GM12878 (cell line): ENCODE results near the gene KDM4F. TPM values are rescaled to one million over a fixed set of nuclear protein-coding genes. Genes with fewer than 3 reads are reported as not detected.

Experiments
- ATAC-seq: fragments of 200-7000 bp; cut with Tn5 transposase; 3 replicates; pipeline ENCODE4 v1.9.1; 2020; ENCODE audit warnings: mild to moderate bottlenecking, moderate library complexity
- BruUV-seq: library from RNA; stranded (reverse); fragments of 400-500 nt; replicated peaks from 2 replicates; lab custom pipeline; 2021; lab: Mats Ljungman, UMichigan
- CTCF ChIA-PET: fragments of 300-600 bp; sonication (Branson Sonifier 250); formaldehyde crosslinking; extraction: SDS; loops from one replicate; lab custom pipeline; 2021; ENCODE audit warnings: inconsistent platforms; lab: Yijun Ruan, JAX
- POLR2A ChIA-PET: fragments of 350-600 bp; formaldehyde crosslinking; extraction: SDS; loops from one replicate; lab custom pipeline; 2021; ENCODE audit warnings: inconsistent platforms; lab: Charles Lee
- RAD21 ChIA-PET: fragments of 300-600 bp; sonication (Branson Sonifier 250); formaldehyde crosslinking; loops from one replicate; lab custom pipeline; 2023; ENCODE audit warnings: antibody characterized with exemption; ENCODE audit not compliant: unreplicated experiment; lab: Charles Lee
- SMC1A ChIA-PET: fragments of 300-600 bp; sonication (Branson Sonifier 250); formaldehyde crosslinking; loops from one replicate; lab custom pipeline; 2023; ENCODE audit not compliant: unreplicated experiment, uncharacterized antibody; lab: Charles Lee
- DNase-seq: peaks from one replicate; pipeline ENCODE4 v3.0.0-alpha.2; 2011; ENCODE audit warnings: low read depth, low spot score
- FAIRE-seq: peaks from 3 replicates; lab custom pipeline; 2011; peaks lifted over from hg19 to GRCh38; lab: Jason Lieb, UNC
- H2AFZ ChIP-seq: 2 replicates; pipeline ENCODE4 v1.6.0; 2011; ENCODE audit warnings: low read depth, low read length, control low read depth; ENCODE audit not compliant: control insufficient read depth
- H3K27ac ChIP-seq: 2 replicates; pipeline ENCODE4 v1.5.1; 2011; ENCODE audit warnings: control low read depth; ENCODE audit not compliant: control insufficient read depth, insufficient read depth
- H3K27me3 ChIP-seq, 2 experiments: replicated peaks in 1 of 2; 2 replicates each; pipeline versions ENCODE4 v1.6.0 to v1.6.1; 2011; ENCODE audit warnings: low read length in 1 of 2; ENCODE audit not compliant: control insufficient read depth in 2 of 2, insufficient read depth in 2 of 2
- H3K36me3 ChIP-seq, 2 experiments: 2 replicates each; pipeline ENCODE4 v1.5.1; 2011; ENCODE audit warnings: low read length in 1 of 2; ENCODE audit not compliant: control insufficient read depth in 2 of 2, insufficient read depth in 2 of 2
- H3K4me1 ChIP-seq: 2 replicates; pipeline ENCODE4 v1.6.1; 2011; ENCODE audit warnings: mild to moderate bottlenecking, low read length, moderate library complexity, mixed read lengths; ENCODE audit not compliant: control insufficient read depth, insufficient read depth
- H3K4me2 ChIP-seq: 2 replicates; pipeline ENCODE4 v1.6.0; 2011; ENCODE audit warnings: control low read depth; ENCODE audit not compliant: control insufficient read depth, insufficient read depth
- H3K4me3 ChIP-seq: fragments of 200-600 bp; sonication (generic); 2 replicates; pipeline ENCODE4 v1.5.1; 2016
- H3K79me2 ChIP-seq: 2 replicates; pipeline ENCODE4 v1.6.0; 2011; ENCODE audit warnings: low read length; ENCODE audit not compliant: control insufficient read depth, insufficient read depth
- H3K9ac ChIP-seq: 2 replicates; pipeline ENCODE4 v1.8.0; 2011; ENCODE audit warnings: low read length, control low read depth, mixed read lengths; ENCODE audit not compliant: control insufficient read depth, insufficient read depth
- H3K9me3 ChIP-seq: replicated peaks from 3 replicates; pipeline ENCODE4 v1.5.1; 2011; ENCODE audit warnings: mild to moderate bottlenecking, low read length; ENCODE audit not compliant: control insufficient read depth, insufficient read depth
- H4K20me1 ChIP-seq: 2 replicates; pipeline ENCODE4 v1.6.0; 2011; ENCODE audit not compliant: control insufficient read depth, insufficient read depth
- ELK1 ChIP-seq: IDR thresholded peaks from 2 replicates; pipeline ENCODE4 v1.6.1; 2012; ENCODE audit warnings: low read depth, low read length, improper control_type of control experiment
- IRF3 ChIP-seq: fragments of 450-650 bp; IDR thresholded peaks from 2 replicates; pipeline ENCODE4 v1.6.1; 2014; ENCODE audit warnings: mild to moderate bottlenecking
- MTA3 ChIP-seq: IDR thresholded peaks from 2 replicates; pipeline ENCODE4 v1.6.1; 2012; ENCODE audit warnings: low read length, inconsistent platforms, borderline replicate concordance
- NR2F1 ChIP-seq: fragments of 450-650 bp; conservative IDR thresholded peaks from 2 replicates; pipeline ENCODE4 v1.6.1; 2017; ENCODE audit warnings: mild to moderate bottlenecking
- PAX8 ChIP-seq: fragments of 450-650 bp; IDR thresholded peaks from 2 replicates; pipeline ENCODE4 v1.6.1; 2017; ENCODE audit warnings: mild to moderate bottlenecking, moderate library complexity
- PRDM15 ChIP-seq: fragments of 450-650 bp; formaldehyde crosslinking; IDR thresholded peaks from 2 replicates; pipeline ENCODE4 v1.4.0; 2020; ENCODE audit warnings: mild to moderate bottlenecking, moderate library complexity
- SPI1 ChIP-seq: IDR thresholded peaks from 2 replicates; pipeline ENCODE4 v1.6.1; 2011; ENCODE audit warnings: low read depth, mild to moderate bottlenecking, low read length, moderate library complexity, borderline replicate concordance; ENCODE audit not compliant: insufficient read depth
- SREBF1 ChIP-seq: IDR thresholded peaks from 2 replicates; pipeline ENCODE4 v1.6.1; 2012; ENCODE audit warnings: mild to moderate bottlenecking, low read length
- STAT1 ChIP-seq: fragments of 450-650 bp; conservative IDR thresholded peaks from 2 replicates; pipeline ENCODE4 v1.6.1; 2014; ENCODE audit warnings: antibody characterized with exemption, mild to moderate bottlenecking
- ZNF592 ChIP-seq: fragments of 450-650 bp; IDR thresholded peaks from 2 replicates; pipeline ENCODE4 v1.6.1; 2017; ENCODE audit warnings: mild to moderate bottlenecking, moderate library complexity
- WGBS: methylation state at CpG from one replicate; pipeline ENCODE4 v1.1.6; 2016; ENCODE audit warnings: low lambda C conversion rate; ENCODE audit not compliant: insufficient replicate concordance, insufficient coverage; ENCODE audit errors: missing lambda C conversion rate; 5-methylcytosine and 5-hydroxymethylcytosine counted together
- in situ Hi-C: fragments of 300-500 bp; cut with MboI; formaldehyde crosslinking; loops from 9 replicates; pipeline ENCODE4 v1.14.3; 2018; ENCODE audit warnings: mixed read lengths
- intact Hi-C: fragments of 100-400 bp; cut with micrococcal nuclease; formaldehyde crosslinking; loops from one replicate; pipeline ENCODE4 v1.14.2; 2022; ENCODE audit not compliant: unreplicated experiment
- polyA plus RNA-seq, 11 experiments: library from polyadenylated mRNA; depleted of rRNA in 4 of 11; unstranded in 6 of 11; stranded (reverse) in 5 of 11; fragments of >200 nt; fragmentation: Nextera tagmentation in 4 of 11; fragmentation: Illumina TruSeq in 1 of 11; extraction: Ambion mirVana in 4 of 11; extraction: Trizol in 1 of 11; gene quantifications; 1 replicate in 1 of 11; 2 replicates in 10 of 11; pipeline versions ENCODE4 v1.2.1 to v1.2.3, GENCODE V29; 2011 to 2016; ENCODE audit warnings: inconsistent platforms in 2 of 11, missing spikeins in 2 of 11, low read depth in 1 of 11
- total RNA-seq, 4 experiments: library from RNA; depleted of rRNA in 3 of 4; stranded (reverse); fragments of >200 nt in 3 of 4; fragmentation: Illumina TruSeq in 1 of 4; extraction: Trizol in 1 of 4; gene quantifications; 2 replicates each; pipeline versions ENCODE4 v1.2.1 to v1.2.3, GENCODE V29; 2013 to 2021
- TF ChIP-seq, protein P1 (sequence below): IDR thresholded peaks from 2 replicates; pipeline ENCODE4 v1.6.1; 2012; ENCODE audit warnings: low read length, inconsistent platforms

The KDM4F gene
- total and polyA plus RNA-seq, 10 of the 15 experiments (the other 5 are each of a cell fraction or from before 2014, with no cell fraction given) = not detected

GRCh38 chr11:95085117-95085816 lies 36.0 kb downstream of the KDM4F start:
- SMC1A ChIA-PET = interaction anchor here (0.8 to 8.7 kb wide), 12 partner anchors 9 to 623 kb away, joined by 3 to 85 read pairs (median 3); partner anchors contain the start of gene SRSF8
- ATAC-seq = no peak
- H3K79me2 ChIP-seq = peaks cover under 1% of the 10 kb centered on the region; the same call in 1 of the 2 replicates
- intact Hi-C loops (no loop called here), in situ Hi-C loops (no loop called here)
- no peak overlapping the region for H3K4me2 ChIP-seq
- H3K9me3 ChIP-seq = no peaks in the 10 kb centered on the region
- no peaks in the 10 kb centered on the region for H4K20me1 ChIP-seq
- no peak overlapping the region for H2AFZ ChIP-seq
- RAD21 ChIA-PET = interaction anchor here (0.9 to 3.7 kb wide), 9 partner anchors 8 to 67 kb away, joined by 3 to 22 read pairs (median 6); partner anchors contain the start of gene SRSF8
- no peaks in the 10 kb centered on the region for H3K36me3 ChIP-seq
- no peaks in the 10 kb centered on the region for H3K27me3 ChIP-seq
- H3K27ac ChIP-seq = no peak overlapping the region
- no peak for FAIRE-seq
- H3K4me1 ChIP-seq = peaks cover 5% of the 10 kb centered on the region; the same call in 1 of the 2 replicates
- no peak overlapping the region for H3K4me3 ChIP-seq
- WGBS = 44% methylated on average over 3 of the region's 3 CpGs
- no TSS peak for BruUV-seq
- POLR2A ChIA-PET = interaction anchor here (0.6 to 3.2 kb wide), 12 partner anchors 8 to 705 kb away, joined by 3 to 13 read pairs (median 3); partner anchors contain the start of gene FAM76B
- no peak overlapping the region for H3K9ac ChIP-seq
- CTCF ChIA-PET = interaction anchor here (0.8 to 3.9 kb wide), 7 partner anchors 8 to 146 kb away, joined by 3 to 64 read pairs (median 4); partner anchors contain the start of genes SESN3 and SRSF8
- DNase-seq = no peak
- TF ChIP-seq ELK1 (no peak), IRF3 (no peak), ZNF592 (no peak), SPI1 (no peak), PRDM15 (CRISPR knock-in tag) (no peak), MTA3 (no peak), STAT1 (no peak), NR2F1 (no peak), SREBF1 (no peak), PAX8 (no peak)
- TF ChIP-seq, protein P1, sequence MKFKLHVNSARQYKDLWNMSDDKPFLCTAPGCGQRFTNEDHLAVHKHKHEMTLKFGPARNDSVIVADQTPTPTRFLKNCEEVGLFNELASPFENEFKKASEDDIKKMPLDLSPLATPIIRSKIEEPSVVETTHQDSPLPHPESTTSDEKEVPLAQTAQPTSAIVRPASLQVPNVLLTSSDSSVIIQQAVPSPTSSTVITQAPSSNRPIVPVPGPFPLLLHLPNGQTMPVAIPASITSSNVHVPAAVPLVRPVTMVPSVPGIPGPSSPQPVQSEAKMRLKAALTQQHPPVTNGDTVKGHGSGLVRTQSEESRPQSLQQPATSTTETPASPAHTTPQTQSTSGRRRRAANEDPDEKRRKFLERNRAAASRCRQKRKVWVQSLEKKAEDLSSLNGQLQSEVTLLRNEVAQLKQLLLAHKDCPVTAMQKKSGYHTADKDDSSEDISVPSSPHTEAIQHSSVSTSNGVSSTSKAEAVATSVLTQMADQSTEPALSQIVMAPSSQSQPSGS = no peak
